ENCODE results near the gene CHKA. TPM values are rescaled to one million over a fixed set of nuclear protein-coding genes. Genes with fewer than 3 reads are reported as not detected.

Gene CHKA
- total and polyA plus RNA-seq, 9 of the 15 experiments (the other 6 are each of a cell fraction or from before 2014, with no cell fraction given), result 3.6 to 37.0 (median 30.2) TPM

- no peak for TF ChIP-seq PCBP2 (IDR thresholded peaks at IDR 0.05; ENCODE audit: low read depth, low read length, poor library complexity, severe bottlenecking)
Observed at GRCh38 chr11:68014157-68014946, 106.8 kb downstream of the CHKA start (continued).

GRCh38 chr11:68013611-68014156 lies 107.5 kb downstream of the CHKA start:
- FAIRE-seq, result no peak
- H3K4me1 ChIP-seq (replicated peaks in 1 of 2; ENCODE audit: control insufficient read depth in 2 of 2, insufficient read depth in 2 of 2, low read length in 2 of 2), result peaks cover 22 to 63% of the 10 kb centered on the region in 2 experiments

More at GRCh38 chr11:68013611-68014156, 107.5 kb downstream of the CHKA start:
- TF ChIP-seq RBM25 (IDR thresholded peaks at IDR 0.05; ENCODE audit: low read depth, low read length, severe bottlenecking) (peak; percentile 82), BRF2 (IDR thresholded peaks at IDR 0.05; ENCODE audit: borderline replicate concordance, insufficient read depth, insufficient read length) (no peak), BCOR (IDR thresholded peaks at IDR 0.05) (peak; percentile 40; the same call in 1 of the 2 replicates)
- H3K36me3 ChIP-seq (ENCODE audit: control insufficient read depth, insufficient read depth, low read length), result no peaks in the 10 kb centered on the region
- DNase-seq (ENCODE audit: extremely low read depth in 1 of 4, low spot score in 3 of 4), result no peak
- no TSS peak for BruUV-seq (replicated peaks)
- 28% methylated on average over 12 of the region's 14 CpGs for WGBS (ENCODE audit: insufficient coverage, low coverage, missing lambda C conversion rate)
- no peak overlapping the region for H3K4me2 ChIP-seq (ENCODE audit: insufficient read depth, low read length)
- no peaks in the 10 kb centered on the region for H3K9me3 ChIP-seq (replicated peaks; ENCODE audit: control insufficient read depth, insufficient read depth, low read depth, low read length)
- CTCF ChIA-PET (ENCODE audit: low intra/inter-chr PET ratio), result no interaction called here
- no peak overlapping the region for H3K4me3 ChIP-seq
- no peak overlapping the region for H2AFZ ChIP-seq (ENCODE audit: low read depth, low read length)
- no peaks in the 10 kb centered on the region for H3K27me3 ChIP-seq (ENCODE audit: control insufficient read depth in 2 of 2, insufficient read depth in 2 of 2, low read length in 2 of 2)
- POLR2A ChIA-PET, result interaction anchor here (0.6 kb wide), 1 partner anchor 941 kb away, joined by 3 read pairs; no protein-coding TSS in a partner anchor
- H3K27ac ChIP-seq (ENCODE audit: extremely low read depth, low read depth, low read length), result no peak overlapping the region
- in situ Hi-C loops (cut with MboI) (no loop called here), intact Hi-C loops (cut with micrococcal nuclease) (no loop called here)
- no peaks in the 10 kb centered on the region for H3K79me2 ChIP-seq (ENCODE audit: control insufficient read depth, insufficient read depth, low read length)
- ATAC-seq, result no peak
- no peaks in the 10 kb centered on the region for H3K9me1 ChIP-seq (ENCODE audit: control insufficient read depth, insufficient read depth, low read length)
- peaks cover 3% of the 10 kb centered on the region; the same call in 1 of the 2 replicates for H4K20me1 ChIP-seq (replicated peaks; ENCODE audit: control insufficient read depth, insufficient read depth, low read length)
- H3K9ac ChIP-seq (ENCODE audit: insufficient read depth in 1 of 2, low read depth in 2 of 2, low read length in 2 of 2), result peak overlapping the region in 1 of 2 experiments; percentile 60; a peak in 2 of 4 replicates
